T follicular helper cell (primary cell): ENCODE results near the gene COL13A1.

ENCODE experiments used
- DNase-seq: peaks from one replicate; pipeline ENCODE4 v3.0.0-alpha.2; 2020; ENCODE audit warnings: low read depth

COL13A1 gene

GRCh38 chr10:69963835-69964710, 162.4 kb downstream of the COL13A1 start:
- no peak for DNase-seq

- no peak for DNase-seq
Observed at GRCh38 chr10:69965086-69965485, 163.4 kb downstream of the COL13A1 start.

- DNase-seq: no peak
Observed at GRCh38 chr10:69965919-69966662, 164.4 kb downstream of the COL13A1 start.

- DNase-seq: no peak
Observed at GRCh38 chr10:69968830-69969229, 167.1 kb downstream of the COL13A1 start.

DNA sequence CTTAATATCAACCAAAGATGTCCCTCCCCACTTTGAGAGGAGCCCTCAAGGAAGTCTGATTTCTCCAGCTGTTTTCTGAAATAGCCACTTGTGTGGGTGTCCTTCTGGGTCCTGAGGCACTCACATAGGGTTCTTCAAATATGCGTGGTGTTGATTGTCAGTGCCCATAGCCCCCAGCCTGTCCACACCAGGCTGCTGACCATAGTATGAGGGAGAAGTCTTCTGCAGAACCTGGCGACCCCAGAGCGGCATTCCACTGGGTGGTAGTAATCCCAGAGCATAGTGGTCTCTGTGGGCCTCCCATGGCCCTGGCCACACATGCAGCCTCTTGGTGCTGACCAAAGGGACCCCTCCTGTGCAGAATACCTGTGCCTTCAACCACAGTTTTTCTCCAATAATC, 168.3 kb downstream of the COL13A1 start:
- no peak for DNase-seq

DNA sequence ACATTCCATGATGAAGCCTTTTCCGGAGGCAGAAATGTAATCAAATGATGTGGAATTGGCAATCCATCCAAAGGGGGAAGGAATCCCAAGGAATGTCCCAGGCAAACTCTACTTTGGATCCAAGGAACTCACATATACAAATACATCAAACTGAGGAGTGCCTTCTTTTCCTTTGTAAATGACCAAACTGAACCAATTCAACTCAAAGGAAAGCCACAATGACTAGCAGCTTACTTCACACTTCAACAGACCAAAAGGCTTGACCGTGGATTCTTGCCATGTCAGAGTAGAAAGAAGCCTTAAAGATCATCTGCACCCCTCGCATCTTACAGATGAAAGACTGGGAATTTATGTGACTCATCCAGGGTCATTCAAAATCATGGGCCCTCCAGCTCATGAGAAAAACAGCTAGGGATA, 171.3 kb downstream of the COL13A1 start:
- no peak for DNase-seq

GRCh38 chr10:69973678-69974077, 172.0 kb downstream of the COL13A1 start:
- DNase-seq: no peak

DNA sequence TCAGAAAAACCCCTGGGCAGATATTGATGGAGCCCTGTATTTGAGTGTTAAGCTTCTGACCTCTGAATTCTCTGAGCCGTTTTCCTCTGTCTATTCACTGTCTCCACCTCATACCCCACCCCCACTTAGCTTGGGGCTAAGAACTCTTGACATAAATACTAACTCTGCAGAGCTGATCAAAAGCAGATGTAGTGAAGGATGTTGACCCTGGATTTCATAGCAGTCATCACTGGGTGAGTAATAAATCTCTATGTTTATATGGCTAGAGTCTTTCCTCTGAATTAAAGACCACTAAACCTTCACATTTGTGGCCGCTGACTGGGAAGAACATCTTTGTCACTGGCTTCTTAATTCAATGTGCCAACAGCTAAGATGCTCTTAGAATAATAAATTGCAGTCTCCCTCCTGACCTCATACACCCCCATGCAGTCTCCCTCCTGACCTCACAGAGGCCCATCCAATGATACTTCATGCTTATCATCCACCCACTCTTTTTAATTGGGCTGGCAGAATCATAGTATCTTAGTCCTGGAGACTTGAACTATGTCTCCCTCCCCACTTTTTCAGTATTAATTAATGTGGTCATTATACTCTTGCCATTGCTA, 172.9 kb downstream of the COL13A1 start:
- no peak for DNase-seq

GRCh38 chr10:69976795-69977546, 175.3 kb downstream of the COL13A1 start:
- DNase-seq: no peak

- DNase-seq: no peak
Observed at GRCh38 chr10:69979174-69979573, 177.5 kb downstream of the COL13A1 start.

DNA sequence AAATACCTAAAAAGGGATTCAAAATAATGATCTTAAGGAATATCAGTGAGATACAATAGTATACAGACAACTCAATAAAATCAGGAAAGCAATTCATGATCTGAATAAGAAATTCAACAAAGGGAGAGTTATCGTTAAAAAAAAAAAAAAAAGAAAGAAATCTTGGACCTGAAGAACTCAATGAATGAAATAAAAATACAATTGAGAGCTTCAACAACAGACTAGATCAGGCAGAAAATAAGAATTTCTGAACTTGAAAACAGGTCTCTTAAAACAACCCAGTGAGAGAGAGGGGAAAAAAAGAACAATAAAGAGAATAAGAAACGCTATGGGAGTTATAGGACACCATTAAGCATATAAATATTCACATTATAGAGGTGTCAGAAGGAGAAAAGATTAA, 179.0 kb downstream of the COL13A1 start:
- DNase-seq: no peak

- no peak for DNase-seq
Observed at GRCh38 chr10:69988094-69988493, 186.4 kb downstream of the COL13A1 start.

- no peak for DNase-seq
Observed at GRCh38 chr10:69991151-69991550, 189.4 kb downstream of the COL13A1 start.

- no peak for DNase-seq
Observed at GRCh38 chr10:69994262-69994661, 192.6 kb downstream of the COL13A1 start.

GRCh38 chr10:69996611-69997010, 194.9 kb downstream of the COL13A1 start:
- DNase-seq: no peak

DNA sequence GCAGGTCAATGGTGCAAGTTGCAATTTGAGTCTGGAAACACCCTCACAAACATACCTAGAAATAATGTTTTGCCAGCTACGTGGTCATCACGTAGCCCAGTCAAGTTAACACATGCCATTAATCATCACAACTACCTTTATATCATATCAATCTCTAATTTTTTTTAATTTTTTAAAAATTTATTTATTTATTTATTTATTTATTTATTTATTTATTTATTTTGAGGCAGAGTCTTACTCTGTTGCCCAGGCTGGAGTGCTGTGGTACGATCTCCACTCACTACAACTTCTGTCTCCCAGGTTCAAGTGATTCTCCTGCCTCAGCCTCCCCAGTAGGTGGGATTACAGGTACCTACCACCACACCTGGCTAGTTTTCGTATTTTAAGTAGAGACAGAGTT, 198.6 kb downstream of the COL13A1 start:
- no peak for DNase-seq

DNA sequence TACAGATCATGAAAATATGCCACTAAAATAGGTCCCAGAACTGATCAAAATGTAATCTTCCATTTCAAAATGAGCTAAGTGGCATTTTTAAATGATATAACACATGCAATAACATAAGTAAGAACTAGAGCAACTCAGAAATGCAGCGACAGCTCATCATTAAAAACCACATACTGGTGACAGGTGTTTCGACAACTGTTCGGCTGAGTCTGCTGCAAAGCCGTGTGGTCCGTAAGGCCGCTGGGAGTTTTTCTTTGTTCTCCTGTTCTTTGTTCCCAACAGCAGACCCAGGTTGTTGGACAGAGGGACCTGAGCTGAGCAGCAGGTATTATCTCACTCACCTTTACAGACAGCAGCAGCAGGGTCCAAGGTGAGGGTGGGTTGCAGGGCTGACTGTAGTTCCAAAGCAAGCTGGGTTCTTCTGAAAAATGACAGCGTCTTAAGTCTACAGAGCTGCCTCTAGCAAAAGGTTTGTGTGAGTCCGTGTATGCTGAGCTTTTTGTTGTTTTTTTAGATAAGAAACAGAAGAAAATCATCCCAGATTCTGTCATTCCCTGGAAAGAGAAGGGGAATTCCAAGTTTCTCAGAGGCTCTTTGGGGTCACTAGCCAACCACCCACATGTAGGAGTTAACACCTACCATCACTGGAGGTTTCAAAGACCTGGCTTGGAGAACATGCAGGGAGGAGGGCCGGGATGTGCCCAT, 205.6 kb downstream of the COL13A1 start:
- DNase-seq: no peak
